Fibroblast of mammary gland (primary cell): ENCODE measurements around the gene RNPC3.

ENCODE experiments used
- DNase-seq: peaks from one replicate; pipeline ENCODE4 v3.0.0-alpha.2; 2010; ENCODE audit warnings: low read depth
- H3K4me3 ChIP-seq: 2 replicates; pipeline ENCODE4 v1.5.1; 2011; ENCODE audit warnings: low read depth, mild to moderate bottlenecking, low read length, moderate library complexity; ENCODE audit not compliant: control insufficient read depth
- TF ChIP-seq, protein P1 (sequence below): conservative IDR thresholded peaks from 2 replicates; pipeline ENCODE4 v1.5.1; 2011; ENCODE audit warnings: low read depth, low read length, inconsistent platforms; ENCODE audit not compliant: control insufficient read depth, insufficient read depth

The RNPC3 gene

GRCh38 chr1:103520822-103521221, 4.7 kb upstream of the RNPC3 start:
- H3K4me3 ChIP-seq, result no peak overlapping the region
- TF ChIP-seq, protein P1, sequence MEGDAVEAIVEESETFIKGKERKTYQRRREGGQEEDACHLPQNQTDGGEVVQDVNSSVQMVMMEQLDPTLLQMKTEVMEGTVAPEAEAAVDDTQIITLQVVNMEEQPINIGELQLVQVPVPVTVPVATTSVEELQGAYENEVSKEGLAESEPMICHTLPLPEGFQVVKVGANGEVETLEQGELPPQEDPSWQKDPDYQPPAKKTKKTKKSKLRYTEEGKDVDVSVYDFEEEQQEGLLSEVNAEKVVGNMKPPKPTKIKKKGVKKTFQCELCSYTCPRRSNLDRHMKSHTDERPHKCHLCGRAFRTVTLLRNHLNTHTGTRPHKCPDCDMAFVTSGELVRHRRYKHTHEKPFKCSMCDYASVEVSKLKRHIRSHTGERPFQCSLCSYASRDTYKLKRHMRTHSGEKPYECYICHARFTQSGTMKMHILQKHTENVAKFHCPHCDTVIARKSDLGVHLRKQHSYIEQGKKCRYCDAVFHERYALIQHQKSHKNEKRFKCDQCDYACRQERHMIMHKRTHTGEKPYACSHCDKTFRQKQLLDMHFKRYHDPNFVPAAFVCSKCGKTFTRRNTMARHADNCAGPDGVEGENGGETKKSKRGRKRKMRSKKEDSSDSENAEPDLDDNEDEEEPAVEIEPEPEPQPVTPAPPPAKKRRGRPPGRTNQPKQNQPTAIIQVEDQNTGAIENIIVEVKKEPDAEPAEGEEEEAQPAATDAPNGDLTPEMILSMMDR, result no peak
- DNase-seq, result no peak

DNA sequence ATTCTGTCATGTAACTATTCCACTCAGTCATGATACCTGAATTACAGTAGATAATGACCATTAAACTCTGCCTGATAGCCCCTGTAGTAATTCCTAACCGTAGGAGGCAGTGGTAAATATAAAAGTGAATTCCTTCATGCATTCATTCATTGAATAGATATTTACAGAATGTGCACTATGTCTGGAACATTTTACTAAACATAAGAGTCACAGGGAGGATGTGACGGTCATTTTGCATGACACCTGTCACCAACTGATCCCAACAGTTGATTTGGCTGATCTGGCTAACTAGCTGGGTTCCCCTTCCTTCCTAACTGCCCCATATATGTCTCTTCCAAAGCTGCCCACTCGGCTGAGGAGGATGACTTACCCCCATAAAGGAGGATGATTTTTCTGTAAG, 2.2 kb upstream of the RNPC3 start:
- TF ChIP-seq, protein P1, result no peak
- H3K4me3 ChIP-seq, result no peak overlapping the region

GRCh38 chr1:103525114-103525606, 339 bp upstream of the RNPC3 start:
- TF ChIP-seq, protein P1, result no peak
- H3K4me3 ChIP-seq, result peak overlapping the region; percentile 45
- peak; percentile 59 for DNase-seq

More for the DNA sequence above, 2.2 kb upstream of the RNPC3 start:
- DNase-seq, result no peak

GRCh38 chr1:103527331-103527730, 1.8 kb downstream of the RNPC3 start:
- TF ChIP-seq, protein P1, result no peak

GRCh38 chr1:103529746-103530145, 4.2 kb downstream of the RNPC3 start:
- TF ChIP-seq, protein P1, result no peak
- no peak overlapping the region for H3K4me3 ChIP-seq
- peak; percentile 81 for DNase-seq

More at GRCh38 chr1:103527331-103527730, 1.8 kb downstream of the RNPC3 start:
- peak overlapping the region; percentile 99 for H3K4me3 ChIP-seq
- peak; percentile 2 for DNase-seq

DNA sequence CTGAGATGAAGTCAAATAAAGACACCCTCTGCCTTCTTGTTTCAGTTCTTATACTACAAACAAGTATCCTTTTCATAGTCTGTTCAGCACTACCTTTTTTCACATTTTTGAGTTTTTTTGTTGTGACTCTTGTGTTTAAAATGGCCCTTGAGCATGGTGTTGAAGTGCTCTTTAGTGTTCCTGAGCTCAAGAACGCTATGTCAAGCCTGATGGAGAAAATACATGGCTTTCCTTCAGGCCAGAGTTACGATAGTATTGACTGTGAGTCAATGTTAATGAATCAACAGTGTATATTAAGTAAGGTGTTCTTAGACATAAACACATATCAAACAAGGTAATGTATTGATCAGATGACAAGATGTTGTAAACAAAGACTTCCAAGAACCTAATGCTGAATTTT, 12.7 kb downstream of the RNPC3 start:
- TF ChIP-seq, protein P1, result no peak
- DNase-seq, result no peak

GRCh38 chr1:103541431-103541830, 15.9 kb downstream of the RNPC3 start:
- H3K4me3 ChIP-seq, result no peak overlapping the region
- DNase-seq, result no peak
- TF ChIP-seq, protein P1, result no peak

More for the DNA sequence above, 12.7 kb downstream of the RNPC3 start:
- no peak overlapping the region for H3K4me3 ChIP-seq
